Smooth muscle cell (in vitro differentiated cells): ENCODE data around the gene MAP1LC3A. TPM values are rescaled to one million over a fixed set of nuclear protein-coding genes. Genes with fewer than 3 reads are reported as not detected.
A peak's percentile ranks its signal among the peaks of the same experiment; 100 is the strongest.
"Not testable (repeated sequence)": the region's sequence is repeated elsewhere in the genome, so short reads cannot be mapped to it uniquely, and the experiment has no call there.

Experiments
- DNase-seq: peaks from one replicate; lab custom pipeline; 2025; ENCODE audit not compliant: unreplicated experiment; lab: John Stamatoyannopoulos, UW
- H2AFZ ChIP-seq: fragments of 200-600 bp; sonication (generic); 2 replicates; pipeline ENCODE4 v1.6.0; 2016; ENCODE audit warnings: antibody characterized with exemption, low read depth, mild to moderate bottlenecking
- H3F3A ChIP-seq: fragments of 200-600 bp; sonication (generic); 2 replicates; pipeline ENCODE4 v1.6.0; 2017; ENCODE audit warnings: antibody characterized with exemption, low read depth
- H3K27ac ChIP-seq: fragments of 200-600 bp; sonication (generic); 2 replicates; pipeline ENCODE4 v1.5.1; 2016; ENCODE audit warnings: low read depth, mild to moderate bottlenecking
- H3K27me3 ChIP-seq: fragments of 200-600 bp; sonication (generic); 2 replicates; pipeline ENCODE4 v1.6.1; 2016; ENCODE audit warnings: low read depth, mild to moderate bottlenecking
- H3K36me3 ChIP-seq: fragments of 200-600 bp; sonication (generic); 2 replicates; pipeline ENCODE4 v1.5.1; 2016; ENCODE audit warnings: low read depth
- H3K4me1 ChIP-seq: fragments of 200-600 bp; sonication (generic); 2 replicates; pipeline ENCODE4 v1.5.1; 2016; ENCODE audit warnings: low read depth
- H3K4me2 ChIP-seq: fragments of 200-600 bp; sonication (generic); 2 replicates; pipeline ENCODE4 v1.6.0; 2016; ENCODE audit warnings: mild to moderate bottlenecking
- H3K4me3 ChIP-seq: fragments of 200-600 bp; sonication (generic); 2 replicates; pipeline ENCODE4 v1.5.1; 2016; ENCODE audit warnings: mild to moderate bottlenecking
- H3K79me2 ChIP-seq: fragments of 200-600 bp; sonication (generic); 2 replicates; pipeline ENCODE4 v1.6.0; 2016; ENCODE audit warnings: low read depth, mild to moderate bottlenecking
- H3K9ac ChIP-seq: fragments of 200-600 bp; sonication (generic); 2 replicates; pipeline ENCODE4 v1.6.0; 2016; ENCODE audit warnings: low read depth
- H3K9me3 ChIP-seq: fragments of 200-600 bp; sonication (generic); replicated peaks from 2 replicates; pipeline ENCODE4 v1.5.1; 2016; ENCODE audit warnings: low read depth
- H4K20me1 ChIP-seq: fragments of 200-600 bp; sonication (generic); 2 replicates; pipeline ENCODE4 v1.6.0; 2016; ENCODE audit warnings: low read depth
- CTCF ChIP-seq: fragments of 200-600 bp; sonication (generic); IDR thresholded peaks from 2 replicates; pipeline ENCODE4 v1.5.1; 2017; ENCODE audit warnings: borderline replicate concordance, mild to moderate bottlenecking, antibody characterized with exemption; ENCODE audit not compliant: insufficient read depth, poor library complexity, severe bottlenecking
- whole genome bisulfite sequencing: methylation state at CpG from one replicate; pipeline ENCODE4 v1.1.7; 2016; ENCODE audit warnings: low lambda C conversion rate; 5-methylcytosine and 5-hydroxymethylcytosine counted together
- polyA plus RNA-seq: library from polyadenylated mRNA; unstranded; fragments of >200 nt; fragmentation: Nextera tagmentation; extraction: Ambion mirVana; gene quantifications from 2 replicates; pipeline ENCODE4 v1.2.1, GENCODE V29; 2016
- total RNA-seq: library from RNA; depleted of rRNA; stranded (reverse); fragments of >200 nt; gene quantifications from 2 replicates; pipeline ENCODE4 v1.2.3, GENCODE V29; 2014

The MAP1LC3A gene
- total and polyA plus RNA-seq, 2 experiments from 2014 or later: 32.4 to 84.0 TPM

GRCh38 chr20:34515484-34516246 is 42.9 kb upstream of the MAP1LC3A start:
- Histone ChIP-seq H4K20me1 (peaks cover 31% of the 10 kb centered on the region), H2AFZ (no peak overlapping the region), H3K4me3 (peak overlapping the region; percentile 62), H3K9me3 (no peaks in the 10 kb centered on the region), H3K27me3 (no peaks in the 10 kb centered on the region), H3K4me1 (peaks cover 15% of the 10 kb centered on the region), H3K4me2 (peak overlapping the region; percentile 94), H3K9ac (peak overlapping the region; percentile 85), H3K79me2 (peaks cover 41% of the 10 kb centered on the region), H3F3A (peaks cover 18% of the 10 kb centered on the region), H3K36me3 (no peaks in the 10 kb centered on the region), H3K27ac (peak overlapping the region; percentile 85)
- 7% methylated on average over 35 of the region's 36 CpGs for WGBS
- TF ChIP-seq CTCF: no peak
- no peak for DNase-seq

- Histone ChIP-seq H3K4me3 (peak within 1 kb of the TSS; percentile 62), H3K9me3 (no peaks in the 10 kb centered on the region), H2AFZ (no peak within 1 kb of the TSS), H3K27me3 (no peaks in the 10 kb centered on the region), H3K79me2 (peaks cover 49% of the 10 kb centered on the region), H3K9ac (peak within 1 kb of the TSS; percentile 85), H3K36me3 (no peaks in the 10 kb centered on the region), H3K4me1 (peaks cover 15% of the 10 kb centered on the region), H4K20me1 (peaks cover 39% of the 10 kb centered on the region), H3F3A (peaks cover 15% of the 10 kb centered on the region), H3K4me2 (peak within 1 kb of the TSS; percentile 94), H3K27ac (peak within 1 kb of the TSS; percentile 85)
- TF ChIP-seq CTCF: no peak
- DNase-seq: peak; percentile 95
- WGBS: under 1% methylated on average over 59 of the region's 59 CpGs
These were observed 42.0 kb upstream of the MAP1LC3A start, which contains the start of gene DYNLRB1 for GRCh38 chr20:34516247-34517113. Gene DYNLRB1 (plus strand): TSS chr20:34516422. CDS start chr20:34516459, 37 bp downstream.

GRCh38 chr20:34517114-34517505 is 41.4 kb upstream of the MAP1LC3A start:
- TF ChIP-seq CTCF: no peak
- no peak for DNase-seq
- Histone ChIP-seq H3K4me1 (peaks cover 15% of the 10 kb centered on the region), H3K4me2 (peak overlapping the region; percentile 94), H3K9ac (peak overlapping the region; percentile 85), H4K20me1 (peaks cover 45% of the 10 kb centered on the region), H3K9me3 (no peaks in the 10 kb centered on the region), H3K27me3 (no peaks in the 10 kb centered on the region), H3K27ac (peak overlapping the region; percentile 85), H3K36me3 (no peaks in the 10 kb centered on the region), H3K4me3 (peak overlapping the region; percentile 62), H3F3A (peaks cover 15% of the 10 kb centered on the region), H2AFZ (no peak overlapping the region), H3K79me2 (peaks cover 55% of the 10 kb centered on the region)
- 1% methylated on average over 3 of the region's 3 CpGs for WGBS

- H3K27ac ChIP-seq, H3K9ac ChIP-seq, H2AFZ ChIP-seq, H3K9me3 ChIP-seq, H3K4me3 ChIP-seq, DNase-seq, H3K4me2 ChIP-seq, H3K36me3 ChIP-seq, H3K27me3 ChIP-seq: not testable (repeated sequence)
- H3K79me2 ChIP-seq: peaks cover 73% of the 10 kb centered on the region
- H3F3A ChIP-seq: peaks cover 15% of the 10 kb centered on the region
- H3K4me1 ChIP-seq: peaks cover 15% of the 10 kb centered on the region
- H4K20me1 ChIP-seq: peaks cover 63% of the 10 kb centered on the region
- 94% methylated on average over 7 of the region's 7 CpGs for WGBS
These were observed 39.7 kb upstream of the MAP1LC3A start for GRCh38 chr20:34518863-34519262.

- H3K27me3 ChIP-seq, H3K27ac ChIP-seq, DNase-seq, H3K36me3 ChIP-seq, H3K4me2 ChIP-seq, H3K9me3 ChIP-seq, H3K4me3 ChIP-seq, H2AFZ ChIP-seq, H3K4me1 ChIP-seq, H3K9ac ChIP-seq: not testable (repeated sequence)
- WGBS: 95% methylated on average over 10 of the region's 10 CpGs
- Histone ChIP-seq H4K20me1 (peaks cover 72% of the 10 kb centered on the region), H3F3A (peaks cover 16% of the 10 kb centered on the region), H3K79me2 (peaks cover 82% of the 10 kb centered on the region)
These were observed 38.7 kb upstream of the MAP1LC3A start for GRCh38 chr20:34519841-34520240.
